H9 (cell line): ENCODE measurements around the gene INPP4A. TPM values are rescaled to one million over a fixed set of nuclear protein-coding genes. Genes with fewer than 3 reads are reported as not detected.

ENCODE experiments used
- DNase-seq: peaks from one replicate; pipeline ENCODE4 v3.0.0-alpha.2; 2017
- H2AFZ ChIP-seq: one replicate; pipeline ENCODE4 v1.6.1; 2013; ENCODE audit warnings: mild to moderate bottlenecking, low read length, control low read depth, moderate library complexity
- H2AK5ac ChIP-seq: 2 replicates; pipeline ENCODE4 v1.6.1; 2013; ENCODE audit warnings: low read length, control low read depth, mixed read lengths; ENCODE audit not compliant: insufficient read length
- H2BK120ac ChIP-seq: one replicate; pipeline ENCODE4 v1.6.1; 2013; ENCODE audit warnings: low read depth, mild to moderate bottlenecking, low read length, control low read depth, inconsistent platforms; ENCODE audit not compliant: poor library complexity, severe bottlenecking
- H2BK12ac ChIP-seq: 2 replicates; pipeline ENCODE4 v1.6.1; 2013; ENCODE audit warnings: low read length, control low read depth, mixed read lengths, low read depth; ENCODE audit not compliant: insufficient read length
- H2BK15ac ChIP-seq: 2 replicates; pipeline ENCODE4 v1.6.1; 2013; ENCODE audit warnings: low read depth, low read length, control low read depth
- H2BK20ac ChIP-seq: one replicate; pipeline ENCODE4 v1.6.1; 2013; ENCODE audit warnings: low read depth, mild to moderate bottlenecking, low read length, control low read depth, inconsistent platforms; ENCODE audit not compliant: poor library complexity, severe bottlenecking
- H2BK5ac ChIP-seq: 2 replicates; pipeline ENCODE4 v1.6.1; 2013; ENCODE audit warnings: low read length, control low read depth, mixed read lengths; ENCODE audit not compliant: insufficient read length
- H3K14ac ChIP-seq: 2 replicates; pipeline ENCODE4 v1.6.1; 2013; ENCODE audit warnings: low read length, control low read depth; ENCODE audit not compliant: insufficient read depth
- H3K18ac ChIP-seq: 2 replicates; pipeline ENCODE4 v1.6.1; 2013; ENCODE audit warnings: low read depth, mild to moderate bottlenecking, mixed read lengths, low read length, control low read depth; ENCODE audit not compliant: insufficient read length
- H3K23ac ChIP-seq: 2 replicates; pipeline ENCODE4 v1.6.1; 2013; ENCODE audit warnings: low read length, control low read depth, mixed read lengths, low read depth; ENCODE audit not compliant: insufficient read length
- H3K23me2 ChIP-seq: 2 replicates; pipeline ENCODE4 v1.6.1; 2013; ENCODE audit warnings: low read depth, mild to moderate bottlenecking, mixed read lengths, low read length, control low read depth; ENCODE audit not compliant: insufficient read length, poor library complexity, severe bottlenecking
- H3K27ac ChIP-seq: 2 replicates; pipeline ENCODE4 v1.5.1; 2013; ENCODE audit warnings: low read length, control low read depth, mixed read lengths, low read depth; ENCODE audit not compliant: insufficient read length
- H3K27me3 ChIP-seq: 2 replicates; pipeline ENCODE4 v1.6.1; 2013; ENCODE audit warnings: low read length, control low read depth, inconsistent platforms; ENCODE audit not compliant: insufficient read depth
- H3K4ac ChIP-seq: 2 replicates; pipeline ENCODE4 v1.6.1; 2013; ENCODE audit warnings: low read depth, mild to moderate bottlenecking, control low read depth, inconsistent platforms, low read length, moderate library complexity
- H3K4me1 ChIP-seq: 2 replicates; pipeline ENCODE4 v1.6.1; 2013; ENCODE audit warnings: low read length, control low read depth, inconsistent platforms; ENCODE audit not compliant: insufficient read depth
- H3K4me2 ChIP-seq: 2 replicates; pipeline ENCODE4 v1.6.1; 2013; ENCODE audit warnings: low read length, control low read depth, mixed read lengths; ENCODE audit not compliant: insufficient read length, insufficient read depth
- H3K56ac ChIP-seq: 2 replicates; pipeline ENCODE4 v1.6.1; 2013; ENCODE audit warnings: low read depth, mild to moderate bottlenecking, mixed read lengths, low read length, control low read depth; ENCODE audit not compliant: insufficient read length
- H3K79me1 ChIP-seq: 2 replicates; pipeline ENCODE4 v1.6.1; 2013; ENCODE audit warnings: low read depth, mild to moderate bottlenecking, moderate library complexity, low read length, control low read depth, inconsistent platforms; ENCODE audit not compliant: insufficient read depth, poor library complexity, severe bottlenecking
- H3K79me2 ChIP-seq: 2 replicates; pipeline ENCODE4 v1.6.1; 2013; ENCODE audit warnings: low read length, control low read depth, inconsistent platforms; ENCODE audit not compliant: insufficient read depth
- H3K9ac ChIP-seq: 2 replicates; pipeline ENCODE4 v1.6.1; 2013; ENCODE audit warnings: low read length, control low read depth, mixed read lengths; ENCODE audit not compliant: insufficient read length; ENCODE audit errors: extremely low read depth
- H3K9me3 ChIP-seq: one replicate; pipeline ENCODE4 v1.6.1; 2013; ENCODE audit warnings: low read depth, low read length, inconsistent platforms; ENCODE audit not compliant: control insufficient read depth
- H3T11ph ChIP-seq: one replicate; pipeline ENCODE4 v1.6.1; 2013; ENCODE audit warnings: mild to moderate bottlenecking, low read length, control low read depth, inconsistent platforms
- H4K20me1 ChIP-seq: one replicate; pipeline ENCODE4 v1.6.1; 2013; ENCODE audit not compliant: control insufficient read depth, insufficient read length, insufficient read depth
- H4K5ac ChIP-seq: 2 replicates; pipeline ENCODE4 v1.6.1; 2013; ENCODE audit warnings: low read depth, mild to moderate bottlenecking, mixed read lengths, low read length, control low read depth; ENCODE audit not compliant: insufficient read length
- H4K8ac ChIP-seq: replicated peaks from 2 replicates; pipeline ENCODE4 v1.6.1; 2013; ENCODE audit warnings: low read length, control low read depth, mixed read lengths, low read depth; ENCODE audit not compliant: insufficient read length
- H4K91ac ChIP-seq: 2 replicates; pipeline ENCODE4 v1.6.1; 2013; ENCODE audit warnings: low read depth, mild to moderate bottlenecking, moderate library complexity, mixed read lengths, low read length, control low read depth; ENCODE audit not compliant: insufficient read length
- H3K27ac Mint-ChIP-seq, 3 experiments: 2 replicates in 2 of 3; 3 replicates in 1 of 3; pipeline ENCODE4 v1.8.0; 2020 to 2021; ENCODE audit warnings: mixed read lengths in 3 of 3, mild to moderate bottlenecking in 1 of 3, moderate library complexity in 1 of 3
- H3K27me3 Mint-ChIP-seq: 2 replicates; pipeline ENCODE4 v1.8.0; 2021; ENCODE audit warnings: low read depth, mild to moderate bottlenecking, moderate library complexity, mixed read lengths
- H3K36me3 Mint-ChIP-seq, 3 experiments: 2 replicates in 2 of 3; 3 replicates in 1 of 3; pipeline ENCODE4 v1.8.0; 2020 to 2021; ENCODE audit warnings: low read depth in 3 of 3, mixed read lengths in 3 of 3; ENCODE audit not compliant: insufficient read depth in 1 of 3
- H3K4me1 Mint-ChIP-seq, 2 experiments: 2 replicates each; pipeline ENCODE4 v1.8.0; 2020; ENCODE audit warnings: mixed read lengths in 2 of 2
- H3K4me3 Mint-ChIP-seq, 2 experiments: 2 replicates in 1 of 2; 3 replicates in 1 of 2; pipeline ENCODE4 v1.8.0; 2020 to 2021; ENCODE audit warnings: mild to moderate bottlenecking in 2 of 2, mixed read lengths in 2 of 2, moderate library complexity in 1 of 2
- H3K9me3 Mint-ChIP-seq, 2 experiments: 2 replicates in 1 of 2; 3 replicates in 1 of 2; pipeline ENCODE4 v1.8.0; 2020; ENCODE audit warnings: mild to moderate bottlenecking in 2 of 2, mixed read lengths in 2 of 2, moderate library complexity in 1 of 2
- CTCF ChIP-seq: fragments of 200-600 bp; sonication (generic); conservative IDR thresholded peaks from 3 replicates; pipeline ENCODE4 v1.8.0; 2021; ENCODE audit warnings: antibody characterized with exemption, mild to moderate bottlenecking
- WGBS: extraction: QIAGEN DNeasy Blood & Tissue Kit; methylation state at CpG from one replicate; pipeline ENCODE4 v1.1.7; 2013; ENCODE audit warnings: missing lambda C conversion rate, low lambda C conversion rate, mixed read lengths; ENCODE audit not compliant: insufficient read length; ENCODE audit errors: extremely low coverage; 5-methylcytosine and 5-hydroxymethylcytosine counted together
- total RNA-seq: library from RNA; stranded (reverse); gene quantifications from 2 replicates; pipeline ENCODE4 v1.2.1, GENCODE V29; 2021

Gene INPP4A
- total RNA-seq, 1 experiment from 2014 or later = 55.2 TPM

GRCh38 chr2:98643496-98644100 lies 198.9 kb downstream of the INPP4A start:
- H2AFZ ChIP-seq = no peak overlapping the region

More at GRCh38 chr2:98643496-98644100, 198.9 kb downstream of the INPP4A start:
- no peaks in the 10 kb centered on the region for H3K27me3 Mint-ChIP-seq
- no peak overlapping the region for H3T11ph ChIP-seq
- H3K9me3 ChIP-seq = no peaks in the 10 kb centered on the region
- TF ChIP-seq CTCF = no peak
- H3K36me3 Mint-ChIP-seq = no peaks in the 10 kb centered on the region
- peaks cover 14 to 16% of the 10 kb centered on the region in 2 experiments for H3K4me1 Mint-ChIP-seq
- no peak for DNase-seq
- no peak overlapping the region for H2BK12ac ChIP-seq
- no peak overlapping the region for H3K14ac ChIP-seq
- H3K4me2 ChIP-seq = no peak overlapping the region
- no peak overlapping the region for H3K4ac ChIP-seq
- no peak overlapping the region for H2BK20ac ChIP-seq
- H3K4me1 ChIP-seq = no peaks in the 10 kb centered on the region
- H3K23me2 ChIP-seq = no peaks in the 10 kb centered on the region
- H3K56ac ChIP-seq = no peak overlapping the region
- no peaks in the 10 kb centered on the region for H3K9me3 Mint-ChIP-seq
- no peak overlapping the region for H3K23ac ChIP-seq
- no CpG with 5 or more reads among the region's 5 CpGs for WGBS
- H3K4me3 Mint-ChIP-seq = no peak overlapping the region
- no peak overlapping the region for H4K8ac ChIP-seq
- no peak overlapping the region for H2BK15ac ChIP-seq
- H3K79me1 ChIP-seq = no peaks in the 10 kb centered on the region
- no peak overlapping the region for H2AK5ac ChIP-seq
- H4K5ac ChIP-seq = no peak overlapping the region
- H2BK120ac ChIP-seq = no peak overlapping the region
- H3K27ac Mint-ChIP-seq = no peak overlapping the region
- H3K18ac ChIP-seq = no peak overlapping the region
- H4K91ac ChIP-seq = no peak overlapping the region
- no peaks in the 10 kb centered on the region for H3K27me3 ChIP-seq
- H3K9ac ChIP-seq = no peak overlapping the region
- no peak overlapping the region for H2BK5ac ChIP-seq
- H3K79me2 ChIP-seq = no peaks in the 10 kb centered on the region
- no peak overlapping the region for H3K27ac ChIP-seq
- H4K20me1 ChIP-seq = no peaks in the 10 kb centered on the region

Other genes starting within 250 kb of the INPP4A start
- gene CNGA3, start 98.4 kb upstream of the INPP4A start, total RNA-seq = not detected in 2 replicates
- gene COA5, start 163.7 kb downstream of the INPP4A start, total RNA-seq = 23.6 and 24.5 TPM in 2 replicates
- gene UNC50, start 163.7 kb downstream of the INPP4A start, total RNA-seq = 35.4 and 35.6 TPM in 2 replicates